IMR-90 (cell line): Measurements from ENCODE around the gene WWC2. TPM values are rescaled to one million over a fixed set of nuclear protein-coding genes. Genes with fewer than 3 reads are reported as not detected.

ENCODE experiments used
- ATAC-seq: fragments of 200-7000 bp; cut with Tn5 transposase; 2 replicates; pipeline ENCODE4 v1.9.1; 2020; ENCODE audit warnings: low read depth, mild to moderate bottlenecking, moderate library complexity
- BruUV-seq: library from RNA; stranded (reverse); fragments of 400-500 nt; replicated peaks from 2 replicates; lab custom pipeline; 2021; lab: Mats Ljungman, UMichigan
- CTCF ChIA-PET: fragments of 300-600 bp; formaldehyde crosslinking; extraction: SDS; loops from one replicate; lab custom pipeline; 2021; ENCODE audit warnings: antibody characterized with exemption; lab: Yijun Ruan, JAX
- POLR2A ChIA-PET: fragments of 300-600 bp; sonication (Branson Sonifier 250); formaldehyde crosslinking; loops from one replicate; lab custom pipeline; 2022; ENCODE audit warnings: antibody characterized with exemption; ENCODE audit not compliant: unreplicated experiment; lab: Charles Lee
- DNase-seq: peaks from one replicate; pipeline ENCODE4 v3.0.0; 2013
- H2AFZ ChIP-seq: replicated peaks from 2 replicates; pipeline ENCODE3; 2013; ENCODE audit warnings: low read length, mild to moderate bottlenecking; ENCODE audit not compliant: poor library complexity
- H2AK5ac ChIP-seq: 2 replicates; pipeline ENCODE4 v1.6.1; 2013; ENCODE audit warnings: low read depth, low read length, inconsistent platforms
- H2AK9ac ChIP-seq: replicated peaks from 2 replicates; pipeline ENCODE3; 2013; ENCODE audit warnings: mild to moderate bottlenecking, low read depth, low read length, moderate library complexity; ENCODE audit not compliant: poor library complexity
- H2BK120ac ChIP-seq: 2 replicates; pipeline ENCODE4 v1.6.1; 2013; ENCODE audit warnings: low read depth, low read length, inconsistent platforms
- H2BK15ac ChIP-seq: 3 replicates; pipeline ENCODE4 v1.6.1; 2013; ENCODE audit warnings: low read depth, low read length, inconsistent platforms
- H2BK20ac ChIP-seq: 2 replicates; pipeline ENCODE4 v1.6.1; 2013; ENCODE audit warnings: low read depth, mild to moderate bottlenecking, inconsistent platforms, low read length, moderate library complexity
- H2BK5ac ChIP-seq: 2 replicates; pipeline ENCODE4 v1.6.1; 2013; ENCODE audit warnings: mild to moderate bottlenecking, low read depth, low read length, inconsistent platforms; ENCODE audit not compliant: poor library complexity, severe bottlenecking
- H3K14ac ChIP-seq: replicated peaks from 2 replicates; pipeline ENCODE4 v1.6.1; 2013; ENCODE audit warnings: low read depth, low read length, inconsistent platforms
- H3K18ac ChIP-seq: 2 replicates; pipeline ENCODE4 v1.6.1; 2013; ENCODE audit warnings: low read depth, low read length, control low read depth
- H3K23ac ChIP-seq: 2 replicates; pipeline ENCODE4 v1.6.1; 2013; ENCODE audit warnings: low read depth, low read length, inconsistent platforms
- H3K27ac ChIP-seq: 2 replicates; pipeline ENCODE4 v1.5.1; 2013; ENCODE audit warnings: mild to moderate bottlenecking, control low read depth, low read length; ENCODE audit not compliant: insufficient read depth
- H3K27me3 ChIP-seq: 2 replicates; pipeline ENCODE4 v1.6.1; 2013; ENCODE audit warnings: low read length; ENCODE audit not compliant: control insufficient read depth, insufficient read depth
- H3K36me3 ChIP-seq: 2 replicates; pipeline ENCODE4 v1.6.1; 2013; ENCODE audit warnings: low read length, mixed read lengths; ENCODE audit not compliant: control insufficient read depth, insufficient read depth
- H3K4ac ChIP-seq: 2 replicates; pipeline ENCODE4 v1.6.1; 2013; ENCODE audit warnings: low read depth, low read length, inconsistent platforms
- H3K4me1 ChIP-seq: 2 replicates; pipeline ENCODE4 v1.6.1; 2013; ENCODE audit warnings: low read length, mixed read lengths; ENCODE audit not compliant: control insufficient read depth, insufficient read depth
- H3K4me2 ChIP-seq: 2 replicates; pipeline ENCODE4 v1.6.1; 2013; ENCODE audit warnings: low read depth, mild to moderate bottlenecking, control low read depth, low read length, moderate library complexity
- H3K4me3 ChIP-seq: 2 replicates; pipeline ENCODE4 v1.5.1; 2013; ENCODE audit warnings: low read depth, mild to moderate bottlenecking, control low read depth, low read length, moderate library complexity; ENCODE audit not compliant: insufficient read depth
- H3K56ac ChIP-seq: 2 replicates; pipeline ENCODE4 v1.6.1; 2013; ENCODE audit warnings: low read length, inconsistent platforms; ENCODE audit not compliant: insufficient read depth; ENCODE audit errors: extremely low read depth
- H3K79me1 ChIP-seq, 2 experiments: 2 replicates each; pipeline ENCODE4 v1.6.1; 2013; ENCODE audit warnings: low read length in 2 of 2, inconsistent platforms in 1 of 2, low read depth in 1 of 2
- H3K9ac ChIP-seq: 2 replicates; pipeline ENCODE4 v1.6.1; 2013; ENCODE audit warnings: low read depth, low read length, control low read depth
- H3K9me1 ChIP-seq: 2 replicates; pipeline ENCODE4 v1.6.1; 2013; ENCODE audit warnings: low read length, inconsistent platforms; ENCODE audit not compliant: insufficient read depth
- H3K9me3 ChIP-seq: 2 replicates; pipeline ENCODE4 v1.6.1; 2013; ENCODE audit warnings: low read length; ENCODE audit not compliant: control insufficient read depth, insufficient read depth
- H4K20me1 ChIP-seq: 2 replicates; pipeline ENCODE4 v1.6.1; 2013; ENCODE audit warnings: low read length, inconsistent platforms; ENCODE audit not compliant: insufficient read depth
- H4K5ac ChIP-seq: 2 replicates; pipeline ENCODE4 v1.6.1; 2013; ENCODE audit warnings: mild to moderate bottlenecking, low read depth, low read length, control low read depth
- H4K8ac ChIP-seq, 2 experiments: 2 replicates each; pipeline ENCODE4 v1.6.1; 2013; ENCODE audit warnings: low read depth in 2 of 2, low read length in 2 of 2, control low read depth in 1 of 2, inconsistent platforms in 1 of 2
- H4K91ac ChIP-seq: 2 replicates; pipeline ENCODE4 v1.6.1; 2013; ENCODE audit warnings: low read depth, low read length, inconsistent platforms; ENCODE audit not compliant: insufficient read depth
- BHLHE40 ChIP-seq: fragments of 150-350 bp; IDR thresholded peaks from 2 replicates; pipeline ENCODE4 v1.6.1; 2016; ENCODE audit warnings: mild to moderate bottlenecking, low read depth, low read length
- CEBPB ChIP-seq: IDR thresholded peaks from 2 replicates; pipeline ENCODE4 v1.6.1; 2012; ENCODE audit warnings: low read depth, low read length, improper control_type of control experiment
- CHD1 ChIP-seq: IDR thresholded peaks from 2 replicates; pipeline ENCODE4 v1.6.1; 2012; ENCODE audit warnings: low read depth, low read length, improper control_type of control experiment
- CTCF ChIP-seq: conservative IDR thresholded peaks from 2 replicates; pipeline ENCODE4 v1.5.1; 2012; ENCODE audit warnings: mild to moderate bottlenecking, low read depth, low read length, improper control_type of control experiment
- ELK1 ChIP-seq: fragments of 150-350 bp; IDR thresholded peaks from 2 replicates; pipeline ENCODE4 v1.6.1; 2016; ENCODE audit warnings: low read depth, mild to moderate bottlenecking, low read length, moderate library complexity, borderline replicate concordance
- FOS ChIP-seq: fragments of 150-350 bp; IDR thresholded peaks from 2 replicates; pipeline ENCODE4 v1.6.1; 2016; ENCODE audit warnings: low read depth, low read length
- MAFK ChIP-seq: IDR thresholded peaks from 2 replicates; pipeline ENCODE4 v1.6.1; 2012; ENCODE audit warnings: low read depth, low read length, improper control_type of control experiment
- MAZ ChIP-seq: IDR thresholded peaks from 2 replicates; pipeline ENCODE4 v1.6.1; 2012; ENCODE audit warnings: low read depth, mild to moderate bottlenecking, low read length, improper control_type of control experiment, moderate library complexity, borderline replicate concordance
- MXI1 ChIP-seq: IDR thresholded peaks from 2 replicates; pipeline ENCODE4 v1.6.1; 2012; ENCODE audit warnings: low read depth, mild to moderate bottlenecking, low read length, moderate library complexity, borderline replicate concordance
- NFE2L2 ChIP-seq: fragments of 150-350 bp; IDR thresholded peaks from 2 replicates; pipeline ENCODE4 v1.6.1; 2016; ENCODE audit warnings: low read depth, mild to moderate bottlenecking, low read length
- POLR2A ChIP-seq: IDR thresholded peaks from 2 replicates; pipeline ENCODE4 v1.6.1; 2012; ENCODE audit warnings: mild to moderate bottlenecking, low read depth, low read length
- RAD21 ChIP-seq: IDR thresholded peaks from 2 replicates; pipeline ENCODE4 v1.6.1; 2012; ENCODE audit warnings: low read length, improper control_type of control experiment
- RCOR1 ChIP-seq: IDR thresholded peaks from 2 replicates; pipeline ENCODE4 v1.6.1; 2012; ENCODE audit warnings: mild to moderate bottlenecking, low read length, improper control_type of control experiment; ENCODE audit not compliant: insufficient replicate concordance
- RFX5 ChIP-seq: IDR thresholded peaks from 2 replicates; pipeline ENCODE4 v1.8.0; 2012; ENCODE audit warnings: low read depth, mild to moderate bottlenecking, low read length, moderate library complexity
- SMC3 ChIP-seq: fragments of 150-350 bp; IDR thresholded peaks from 2 replicates; pipeline ENCODE4 v1.6.1; 2016; ENCODE audit warnings: low read depth, mild to moderate bottlenecking, antibody characterized with exemption, low read length, moderate library complexity
- USF2 ChIP-seq: fragments of 150-350 bp; IDR thresholded peaks from 2 replicates; pipeline ENCODE4 v1.6.1; 2017; ENCODE audit warnings: mild to moderate bottlenecking, antibody characterized with exemption, low read length, low read depth
- WGBS, 2 experiments: methylation state at CpG; one replicate each; pipeline versions ENCODE4 v1.1.5 to v1.1.7; 2013; ENCODE audit warnings: missing lambda C conversion rate in 2 of 2; ENCODE audit not compliant: insufficient read length in 1 of 2; ENCODE audit errors: extremely low coverage in 2 of 2; 5-methylcytosine and 5-hydroxymethylcytosine counted together
- dilution Hi-C: fragments of 300-500 bp; cut with HindIII; formaldehyde crosslinking; loops from one replicate; pipeline ENCODE4 v1.14.3; 2018; ENCODE audit warnings: low sequenced_read_pairs; ENCODE audit not compliant: unreplicated experiment
- in situ Hi-C: fragments of 300-500 bp; cut with MboI; formaldehyde crosslinking; loops from 3 replicates; pipeline ENCODE4 v1.14.3; 2019; ENCODE audit warnings: low sequenced_read_pairs, inconsistent platforms, mixed read lengths
- intact Hi-C: fragments of 100-400 bp; cut with micrococcal nuclease; formaldehyde crosslinking; loops from 2 replicates; pipeline ENCODE4 v1.10.0; 2022
- polyA plus RNA-seq, 3 experiments: library from polyadenylated mRNA; depleted of rRNA; stranded (reverse); fragments of >200 nt; gene quantifications; 2 replicates each; pipeline ENCODE4 v1.2.3, GENCODE V29; 2012; ENCODE audit warnings: low replicate concordance in 1 of 3
- total RNA-seq: library from RNA; depleted of rRNA; stranded (reverse); fragments of >200 nt; gene quantifications from 2 replicates; pipeline ENCODE4 v1.2.3, GENCODE V29; 2012

WWC2 gene
- total and polyA plus RNA-seq, 2 of the 4 experiments (the other 2 are of a cell fraction): 26.6 to 27.4 TPM

GRCh38 chr4:183248201-183248600, 149.1 kb downstream of the WWC2 start:
- no peak for DNase-seq
- TF ChIP-seq BHLHE40: no peak
- no peak for TF ChIP-seq CTCF
- TF ChIP-seq ELK1: no peak
- TF ChIP-seq CEBPB: no peak
- no peak for TF ChIP-seq POLR2A
- no peak for TF ChIP-seq USF2
- no peak for TF ChIP-seq RCOR1
- no peak for TF ChIP-seq FOS
- no peak for TF ChIP-seq CHD1
- TF ChIP-seq RAD21: no peak
- no peak for TF ChIP-seq MAZ
- TF ChIP-seq RFX5: no peak
- TF ChIP-seq SMC3: no peak
- no peak for TF ChIP-seq NFE2L2
- no peak for TF ChIP-seq MAFK
- no peak for TF ChIP-seq MXI1
- Histone ChIP-seq H3K14ac (no peak overlapping the region), H3K9me3 (no peaks in the 10 kb centered on the region), H3K4me3 (no peak overlapping the region), H3K23ac (no peak overlapping the region), H3K4me1 (no peaks in the 10 kb centered on the region), H3K4ac (no peak overlapping the region), H2AK9ac (no peak overlapping the region), H4K20me1 (no peaks in the 10 kb centered on the region), H3K27ac (no peak overlapping the region), H3K9ac (no peak overlapping the region), H3K79me1 (peaks cover 0 to 7% of the 10 kb centered on the region in 2 experiments; a peak in 1 of 4 replicates), H4K91ac (no peak overlapping the region), H2BK20ac (no peak overlapping the region), H2AFZ (no peak overlapping the region), H4K5ac (no peak overlapping the region), H3K56ac (no peak overlapping the region), H2AK5ac (no peak overlapping the region), H3K4me2 (no peak overlapping the region), H3K9me1 (peaks cover 2% of the 10 kb centered on the region; the same call in 1 of the 2 replicates), H3K27me3 (no peaks in the 10 kb centered on the region), H2BK15ac (no peak overlapping the region), H2BK120ac (no peak overlapping the region), H3K18ac (no peak overlapping the region), H4K8ac (no peak overlapping the region), H3K36me3 (peaks cover 22% of the 10 kb centered on the region), H2BK5ac (no peak overlapping the region)
- ChIA-PET CTCF (interaction anchor here (1.0 to 4.3 kb wide), 2 partner anchors 14 to 164 kb away, joined by 3 to 17 read pairs; no protein-coding TSS in a partner anchor), POLR2A (no interaction called here)
- dilution Hi-C loops: no loop called here
- ATAC-seq: no peak
- intact Hi-C loops: no loop called here
- no TSS peak for BruUV-seq
- no CpG with 5 or more reads among the region's 2 CpGs for WGBS, 2 experiments
- in situ Hi-C loops: no loop called here
